Endothelial cell of hepatic sinusoid (primary cell): ENCODE data around the gene AADAT.

Experiments used
- in situ Hi-C: cut with HindIII; loops from 2 replicates; pipeline ENCODE4 v1.10.0; 2017; ENCODE audit warnings: low sequenced_read_pairs

The AADAT gene

DNA sequence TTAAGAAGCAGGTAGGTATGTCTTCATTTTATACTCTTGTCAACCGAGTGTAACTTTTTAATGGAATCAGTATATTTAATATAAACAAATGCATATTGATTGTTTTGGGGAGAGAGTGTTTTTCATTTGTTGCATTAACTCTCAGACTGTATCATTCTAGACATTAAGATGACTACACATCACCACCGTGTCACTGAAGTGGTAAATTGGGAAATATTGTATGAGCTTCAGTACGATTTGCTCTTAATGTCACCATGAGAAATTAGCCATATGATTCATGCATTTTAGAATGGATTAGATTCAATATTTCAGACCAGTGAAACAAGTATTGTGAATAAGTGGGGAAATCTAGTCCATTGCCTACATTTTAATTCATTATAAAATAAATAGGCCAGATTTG, 53.9 kb downstream of the AADAT start:
- in situ Hi-C loops = no loop called here

DNA sequence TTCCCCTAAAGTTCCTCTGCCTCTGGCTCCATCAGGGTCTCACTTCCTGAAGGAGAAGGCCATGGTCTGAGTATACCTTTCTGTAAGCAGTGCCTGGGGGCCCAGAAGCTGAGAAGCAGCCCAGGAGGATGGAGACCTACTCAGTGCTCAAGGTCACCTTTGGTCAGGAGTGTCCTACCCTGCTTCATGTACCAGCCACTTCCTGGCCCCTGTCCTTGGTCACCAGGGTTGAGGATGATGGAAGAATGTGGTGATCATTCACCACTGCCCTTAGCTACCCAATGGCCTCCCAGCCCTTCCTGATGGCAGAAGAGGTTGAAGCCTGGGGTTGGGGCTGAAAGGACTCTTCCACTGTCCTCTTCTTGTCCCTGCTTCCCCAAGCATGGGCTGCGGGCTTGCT, 54.5 kb downstream of the AADAT start:
- in situ Hi-C loops = no loop called here

DNA sequence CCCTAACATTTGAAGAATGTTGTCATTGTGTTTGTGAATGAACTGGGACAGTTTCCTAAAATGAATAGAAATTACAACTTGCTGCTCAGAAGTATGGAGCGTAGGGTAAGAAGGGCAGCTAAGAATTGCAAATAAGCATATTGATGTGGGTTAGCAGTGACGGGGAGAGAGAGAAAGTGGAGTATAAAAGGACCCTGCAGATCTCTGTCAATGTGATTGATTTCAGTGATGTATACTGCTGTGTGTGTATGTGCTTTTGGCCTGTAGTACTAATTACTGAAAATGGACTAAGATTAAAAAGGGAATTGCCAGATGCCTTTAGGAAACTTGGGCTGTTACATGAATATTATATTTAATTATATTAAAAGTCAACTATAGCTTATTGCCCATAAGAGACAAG, 55.8 kb downstream of the AADAT start:
- in situ Hi-C loops = no loop called here

DNA sequence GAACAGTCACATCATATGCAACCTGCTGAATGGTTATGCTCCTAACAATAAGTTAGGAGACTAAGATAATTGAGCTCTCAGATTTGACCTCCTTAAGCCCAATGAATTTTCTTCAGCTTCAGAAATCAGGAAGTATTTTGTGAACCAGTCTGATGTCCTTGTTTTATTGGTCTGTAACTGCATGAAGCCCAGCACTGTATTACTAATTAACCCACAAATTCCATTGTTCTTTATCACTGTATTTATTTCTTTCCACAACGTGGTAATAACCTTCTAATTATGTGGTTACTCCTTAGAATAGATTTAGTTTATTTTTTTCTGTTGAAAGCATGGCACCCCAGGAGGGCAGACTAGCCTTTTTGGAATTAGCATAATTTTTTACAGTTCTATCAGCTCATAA, 59.6 kb downstream of the AADAT start:
- in situ Hi-C loops = no loop called here

DNA sequence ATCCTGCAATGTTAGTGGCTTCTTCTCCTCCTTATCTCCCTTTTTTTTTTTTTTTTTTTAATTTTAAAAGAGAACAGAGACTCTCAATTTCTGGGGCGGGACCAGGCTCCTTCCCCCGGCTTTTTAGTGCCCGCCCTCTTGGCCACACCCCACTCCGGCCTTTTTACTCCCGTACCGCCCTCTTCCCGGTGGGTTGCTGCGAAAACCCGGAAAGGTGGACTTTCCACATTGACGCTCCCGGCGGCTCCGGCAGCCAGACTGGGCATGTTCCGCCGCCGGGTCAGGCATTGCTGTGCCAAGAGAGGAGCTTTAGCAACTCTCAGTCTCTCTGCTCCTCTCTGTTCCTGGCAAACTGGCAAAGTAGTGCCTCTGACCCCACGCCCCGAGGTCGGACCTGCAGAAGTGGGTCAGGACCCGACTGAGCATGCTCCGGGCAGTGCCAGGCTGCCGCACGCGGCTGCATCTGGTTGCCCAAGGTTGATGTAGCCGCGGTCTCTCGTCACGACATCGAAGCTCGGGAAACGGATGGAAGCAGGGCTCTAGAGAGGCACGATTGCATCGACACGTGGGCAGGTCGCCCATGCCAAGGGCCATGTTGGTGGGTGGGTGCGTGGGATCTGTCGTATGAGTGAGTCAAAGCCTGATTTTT, 62.5 kb downstream of the AADAT start:
- in situ Hi-C loops = no loop called here

DNA sequence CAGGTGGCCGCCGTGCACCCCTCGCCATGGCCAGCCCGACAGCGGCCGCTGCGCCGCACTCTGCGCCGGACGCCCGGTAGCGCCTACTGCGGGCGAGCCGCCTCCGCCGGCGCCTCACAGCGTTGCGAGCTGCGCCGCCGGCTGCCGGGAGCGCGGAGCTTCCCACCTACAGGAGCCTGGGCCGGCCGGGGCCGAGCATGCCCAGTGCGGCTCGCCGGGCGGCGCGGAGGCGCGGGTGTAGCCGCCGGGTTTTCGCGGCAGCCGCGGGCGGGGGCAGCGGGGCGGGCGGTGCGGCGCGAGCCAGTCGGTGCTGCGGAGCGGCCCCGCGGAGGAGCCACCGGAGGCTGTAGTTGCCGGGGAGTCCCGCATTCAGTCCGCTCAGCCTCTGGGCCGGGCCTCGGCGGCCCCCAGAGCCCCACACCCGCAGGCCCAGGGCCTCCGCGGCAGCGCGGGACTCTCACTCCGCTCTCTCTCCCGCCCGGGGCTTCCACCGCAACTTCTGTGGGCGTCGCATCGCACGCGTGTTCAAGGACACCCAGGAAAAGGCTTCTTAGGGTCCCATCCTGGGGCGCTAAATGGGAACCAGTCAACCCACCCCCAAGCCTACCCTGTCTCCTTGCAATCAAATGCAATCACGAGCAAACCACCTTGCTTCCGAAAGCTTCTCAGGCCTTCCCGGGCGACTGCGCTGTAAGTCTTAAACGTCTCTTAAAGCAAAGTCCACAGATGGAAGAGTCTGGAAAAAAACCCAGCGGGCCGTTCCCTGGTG, 63.3 kb downstream of the AADAT start, which contains the start of gene MFAP3L:
Gene MFAP3L, minus strand, starts transcription at position 143 of the 769 bp plus-strand sequence. CDS start 20,518 bp downstream, outside the sequence.
- in situ Hi-C loops = no loop called here

DNA sequence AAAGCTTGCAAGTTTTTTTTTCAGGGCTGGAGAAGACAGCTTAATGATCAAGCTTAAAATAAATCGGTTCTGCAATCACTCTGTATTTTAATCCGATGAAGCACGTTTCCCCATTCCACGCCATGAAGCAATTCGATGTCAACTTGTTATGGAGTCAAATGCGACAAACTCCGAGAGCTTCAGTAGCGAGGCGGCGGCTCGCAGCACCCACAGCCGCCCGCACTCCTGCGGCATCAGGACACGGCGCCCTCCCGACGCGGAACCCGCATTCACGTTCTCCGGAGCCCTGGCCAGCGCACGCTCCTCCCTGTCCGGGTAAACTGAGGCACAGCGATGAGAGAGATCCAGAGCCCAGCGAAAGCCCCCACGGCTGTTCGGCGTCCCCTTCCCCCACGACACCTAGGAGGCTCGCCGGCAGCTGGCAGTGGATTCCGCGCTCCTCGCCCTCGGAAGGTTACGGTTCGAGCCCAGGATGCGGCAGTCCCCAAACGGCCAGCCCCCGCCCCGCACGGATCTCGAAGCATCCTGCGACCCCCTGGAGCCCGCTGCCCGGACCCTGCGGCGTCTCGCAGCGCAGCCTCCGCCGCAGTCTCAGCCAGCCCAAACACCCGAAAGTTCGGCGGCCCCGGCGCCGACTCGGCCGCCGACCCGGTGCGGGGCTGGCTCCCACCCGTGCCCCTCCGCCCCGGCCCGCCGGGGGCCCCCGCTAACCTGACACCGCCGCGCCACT, 64.1 kb downstream of the AADAT start:
- in situ Hi-C loops = no loop called here

DNA sequence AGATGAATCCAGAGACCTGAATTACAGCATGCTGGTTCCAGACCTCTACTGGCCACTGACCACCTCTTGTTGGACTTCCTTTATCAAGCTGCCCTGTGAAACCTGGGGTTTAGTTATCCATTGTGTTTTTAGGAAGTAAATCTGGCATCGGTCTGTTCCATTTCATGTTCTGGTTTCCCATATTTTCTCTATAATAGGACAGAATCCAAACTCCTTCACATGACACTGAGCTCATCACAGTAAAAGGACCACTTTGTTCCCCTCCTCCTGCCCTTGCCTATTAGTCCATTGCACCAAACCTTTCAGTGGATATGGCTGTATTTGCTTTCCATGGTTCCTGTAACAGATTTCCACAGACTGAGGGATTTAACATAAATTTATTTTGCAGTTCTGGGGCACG, 67.5 kb downstream of the AADAT start:
- in situ Hi-C loops = no loop called here

DNA sequence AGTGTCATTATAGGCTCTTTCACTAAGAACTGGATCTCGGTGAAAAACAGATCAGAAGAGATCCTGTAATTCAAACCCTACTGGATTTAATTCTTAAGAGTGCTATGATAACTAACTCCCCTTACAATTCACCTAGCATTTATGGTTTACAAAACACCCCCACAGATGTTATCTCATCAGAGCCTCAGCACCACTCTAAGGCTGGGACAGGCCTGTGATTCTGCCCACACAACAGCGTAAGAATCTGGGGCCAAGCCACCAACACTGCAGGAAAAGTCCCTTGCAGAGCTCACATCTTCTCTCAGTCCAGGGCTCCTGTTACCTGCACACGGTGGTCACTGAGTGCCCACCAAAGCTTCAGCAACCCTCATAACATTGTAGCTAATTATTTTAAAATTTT, 72.5 kb downstream of the AADAT start:
- in situ Hi-C loops = no loop called here

DNA sequence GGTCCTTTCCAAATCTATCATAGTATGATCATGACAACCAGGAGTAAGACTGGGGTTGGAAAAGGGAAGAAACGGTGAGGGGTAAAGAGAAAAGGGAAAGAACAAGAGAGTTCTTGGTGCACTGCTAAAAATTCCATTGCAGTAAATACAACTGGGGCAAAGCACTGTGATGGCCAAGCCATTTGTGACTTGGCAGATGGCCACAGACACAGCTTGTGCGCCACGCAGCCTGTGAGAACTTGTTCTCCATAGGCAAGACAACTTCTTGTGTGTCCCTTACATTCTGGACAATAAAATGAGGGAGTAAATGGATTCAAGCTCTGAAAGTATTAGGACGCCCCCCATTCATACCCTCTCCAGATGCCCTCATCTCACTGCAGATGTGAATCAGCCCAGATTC, 74.5 kb downstream of the AADAT start:
- in situ Hi-C loops = no loop called here

DNA sequence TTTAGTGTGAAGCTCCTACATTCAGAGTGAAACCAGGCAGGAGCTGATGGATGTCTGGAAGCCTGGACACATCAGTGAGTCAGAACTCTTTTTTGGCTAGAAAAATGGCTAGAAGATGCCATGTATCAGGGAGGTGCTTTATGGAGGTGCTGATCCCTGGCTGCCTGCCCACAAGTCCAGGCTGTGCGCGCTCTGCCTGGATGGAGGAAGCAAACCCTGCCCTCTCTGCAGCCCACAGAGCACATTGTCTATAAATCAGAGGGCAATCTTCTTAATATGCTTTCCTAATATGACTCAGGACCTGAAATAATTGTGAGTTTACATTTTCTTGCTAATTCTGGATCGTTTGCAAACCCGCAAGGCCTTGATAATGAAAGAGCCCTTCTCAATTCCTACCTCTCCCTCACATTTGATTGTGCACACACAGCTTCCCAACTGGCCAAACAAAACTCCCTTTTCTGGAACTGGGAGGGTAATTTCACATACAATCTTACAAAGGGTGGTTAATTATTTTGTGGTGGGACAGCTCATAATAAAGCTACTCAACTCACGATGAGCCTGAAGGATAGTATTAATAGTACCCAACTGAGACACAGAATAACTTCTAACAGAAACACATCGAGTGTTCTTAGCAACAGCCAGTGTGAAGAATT, 75.3 kb downstream of the AADAT start:
- in situ Hi-C loops = no loop called here

DNA sequence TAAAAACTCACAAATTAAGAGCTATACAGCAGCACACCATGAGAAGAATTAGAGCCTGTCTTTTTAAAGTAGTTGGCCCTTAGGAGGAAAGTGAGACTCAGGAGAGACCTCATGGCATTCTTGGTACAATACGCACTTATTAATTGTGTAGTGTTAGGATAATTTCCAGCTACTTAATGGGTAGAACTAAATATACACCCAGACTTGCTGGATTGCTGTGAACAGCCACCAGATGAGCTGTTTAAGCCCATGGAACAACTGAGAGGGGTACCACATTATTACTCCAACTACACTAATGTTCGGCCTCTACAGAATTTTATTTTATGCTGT, 77.2 kb downstream of the AADAT start:
- in situ Hi-C loops = no loop called here

DNA sequence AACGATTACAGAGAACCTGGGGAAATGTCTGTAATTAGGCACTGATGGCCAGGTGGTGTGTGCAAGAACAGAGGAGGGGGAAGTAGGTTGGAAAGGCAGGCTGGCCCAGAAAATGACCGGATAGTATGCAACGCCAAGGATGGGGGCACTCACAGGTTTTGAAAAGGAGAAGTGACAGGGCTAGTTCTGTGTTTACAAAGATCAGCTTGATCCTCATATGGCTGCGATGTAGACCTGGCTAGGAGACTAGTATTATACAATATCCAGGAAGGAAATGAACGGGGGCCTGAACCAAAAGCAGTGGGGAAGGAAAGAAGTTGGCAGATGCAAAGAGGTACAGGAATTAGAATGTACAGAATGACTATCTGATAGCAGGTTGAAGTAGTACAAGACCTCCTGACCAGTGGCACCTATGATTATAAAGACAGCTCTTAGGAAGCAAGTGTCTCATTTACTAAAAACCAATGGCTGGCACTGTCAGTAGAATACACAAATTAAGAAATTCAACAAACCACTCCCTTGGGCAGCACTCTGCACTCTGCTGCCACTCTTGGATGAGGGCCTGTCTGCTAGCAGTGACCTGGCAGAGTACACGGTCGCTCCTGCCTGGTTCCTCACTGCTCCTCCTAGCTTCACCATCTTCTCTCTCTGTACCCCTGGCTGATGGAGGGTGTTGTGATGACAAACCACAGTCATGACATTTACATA, 77.7 kb downstream of the AADAT start:
- in situ Hi-C loops = no loop called here
